DMS153 treated with DMSO at 0.1 percent for 48 hours (cell line): ENCODE results near the gene CBY1.

Experiments
- DNase-seq: peaks from one replicate; lab custom pipeline; 2025; ENCODE audit not compliant: unreplicated experiment; lab: John Stamatoyannopoulos, UW

CBY1 gene

DNA sequence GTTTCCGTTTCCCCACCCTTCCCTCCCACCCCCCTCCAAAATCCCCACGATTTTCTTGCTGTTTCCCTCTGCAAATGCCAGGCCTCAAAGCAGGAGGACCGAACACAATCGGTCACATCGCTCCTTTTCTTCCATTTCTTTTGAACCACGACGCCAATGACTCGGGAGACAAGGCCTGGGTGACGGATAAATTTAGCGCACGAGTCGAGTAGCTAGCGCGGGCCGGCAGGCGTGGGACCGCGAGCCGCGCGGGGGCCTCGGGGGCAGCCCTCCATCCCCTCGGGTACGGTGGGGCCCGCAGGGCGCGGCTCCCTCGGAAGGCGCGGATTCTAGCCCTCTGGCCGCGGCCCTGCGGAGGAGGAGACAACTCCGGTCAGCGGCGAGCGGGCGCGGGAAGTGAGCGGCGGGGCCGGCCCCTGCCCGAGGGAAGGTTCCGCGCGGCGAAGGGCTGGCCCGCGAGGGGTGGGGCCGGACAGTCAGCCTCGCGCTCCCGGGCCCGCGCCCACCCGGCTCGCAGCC is 43.9 kb downstream of the CBY1 start:
- DNase-seq, result no peak

DNA sequence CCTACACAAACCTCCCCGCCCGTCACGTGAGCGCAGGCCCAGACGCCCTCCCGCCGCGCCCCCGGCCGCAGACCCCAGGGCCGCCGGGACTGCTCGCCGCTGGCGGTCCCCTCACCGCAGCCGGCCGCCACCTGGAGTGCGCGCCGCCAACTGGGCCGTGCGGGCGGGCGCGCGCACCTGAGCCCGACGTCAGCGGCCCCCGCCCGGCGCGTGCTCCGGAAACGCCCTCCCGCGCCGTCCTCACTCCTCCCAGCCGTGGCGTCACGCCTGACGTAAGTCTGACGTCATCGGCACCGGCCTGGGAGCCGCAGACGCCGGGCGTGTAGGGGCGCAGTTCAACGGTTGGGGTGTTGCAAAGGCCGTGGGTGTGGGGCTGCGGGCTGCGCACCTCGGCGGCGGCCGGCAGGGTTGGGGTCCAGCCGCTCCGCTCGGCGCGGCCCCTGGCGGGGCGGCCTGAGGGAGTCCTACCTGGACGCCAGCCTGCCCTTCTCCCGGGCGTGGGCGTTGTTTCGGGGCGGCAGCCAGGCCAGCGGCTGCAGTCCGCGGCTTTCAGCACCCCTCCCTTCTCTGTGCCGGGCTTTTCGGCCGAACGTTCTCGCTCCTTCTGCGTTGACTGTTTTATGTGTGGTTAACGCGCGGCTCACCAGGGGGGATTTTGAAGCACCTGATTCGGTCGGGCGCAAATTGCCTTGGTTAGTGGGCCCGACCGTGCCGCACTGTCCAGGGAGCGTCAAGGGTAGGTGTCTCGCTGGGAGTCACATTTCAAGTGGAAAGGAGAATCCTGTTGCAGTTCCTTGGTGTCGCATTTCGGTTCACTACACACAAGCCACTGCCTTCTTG is 44.6 kb downstream of the CBY1 start, which contains the start of gene JOSD1:
TSS of gene JOSD1 (minus strand) at position 155 of the 840 bp plus-strand sequence. CDS start 956 bp downstream, outside the sequence.
- peak; percentile 63 for DNase-seq

DNA sequence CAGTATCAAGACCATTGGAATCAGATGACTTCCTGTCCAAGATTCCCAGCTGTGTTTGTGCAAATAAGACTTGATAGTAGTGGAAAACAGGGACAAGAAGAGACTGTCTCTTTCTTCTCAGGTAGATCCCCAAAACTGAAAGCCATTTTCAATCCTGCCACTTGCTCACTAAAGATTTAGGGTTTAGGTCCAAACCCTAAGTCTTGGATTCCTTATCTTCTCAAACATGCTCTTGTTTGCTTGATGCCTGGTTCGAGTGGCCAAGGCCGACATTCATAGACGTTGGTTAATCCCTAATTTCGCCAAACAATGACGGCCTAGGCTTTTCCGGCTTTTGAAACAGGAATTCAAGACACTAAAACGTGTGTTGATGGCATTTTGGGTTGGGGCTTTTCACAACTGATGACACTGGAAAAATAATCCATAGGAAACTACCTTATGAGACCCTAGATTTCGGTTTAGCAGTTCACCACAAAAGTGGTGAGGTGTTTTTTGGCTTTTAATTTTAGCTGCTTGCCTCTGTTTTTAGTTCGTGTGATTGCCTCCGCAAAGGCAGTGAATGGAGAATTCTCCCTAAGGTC is 48.3 kb downstream of the CBY1 start:
- no peak for DNase-seq

DNA sequence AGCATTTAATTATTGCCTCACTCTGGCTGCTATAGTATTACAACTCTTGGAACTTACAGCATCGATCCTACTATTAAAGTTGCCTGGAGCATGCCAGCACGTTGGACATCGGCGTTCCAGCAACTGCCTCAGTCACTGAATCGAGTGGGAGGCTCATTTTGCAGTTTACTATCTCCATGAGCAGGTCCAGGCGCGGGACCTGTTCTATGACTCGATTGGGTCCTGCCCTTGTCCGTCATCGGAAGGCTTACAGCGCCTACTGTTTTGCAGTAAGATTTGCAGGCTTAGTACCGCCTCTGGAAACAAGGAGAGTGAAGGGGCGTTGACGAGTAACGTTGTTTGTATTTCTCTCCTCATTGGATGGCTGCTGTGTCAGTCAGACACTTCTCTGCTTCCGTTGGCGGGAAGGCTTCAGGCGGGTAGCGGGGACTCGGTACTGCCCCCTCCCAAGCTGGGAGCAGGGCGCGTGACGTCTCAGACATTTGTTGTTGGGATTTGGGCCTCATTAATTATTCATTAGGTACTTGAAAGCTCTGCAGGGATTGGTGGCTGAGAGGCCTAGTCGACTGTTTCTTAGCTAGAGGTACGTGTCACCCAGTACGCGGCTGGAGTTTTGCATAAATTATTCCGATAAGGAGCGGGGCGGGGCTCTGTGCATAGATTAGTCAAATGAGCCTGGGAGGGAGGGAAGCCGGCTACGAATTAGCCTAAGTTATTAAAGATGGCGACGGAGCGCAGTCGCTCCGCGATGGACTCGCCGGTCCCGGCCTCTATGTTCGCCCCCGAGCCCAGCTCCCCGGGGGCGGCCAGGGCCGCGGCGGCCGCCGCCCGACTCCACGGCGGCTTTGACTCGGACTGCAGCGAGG is 49.0 kb downstream of the CBY1 start, which contains the start of gene GTPBP1:
TSS of gene GTPBP1 (plus strand) at position 710 of the 866 bp plus-strand sequence. CDS start at position 722, 12 bp downstream.
- DNase-seq, result peak; percentile 99

DNA sequence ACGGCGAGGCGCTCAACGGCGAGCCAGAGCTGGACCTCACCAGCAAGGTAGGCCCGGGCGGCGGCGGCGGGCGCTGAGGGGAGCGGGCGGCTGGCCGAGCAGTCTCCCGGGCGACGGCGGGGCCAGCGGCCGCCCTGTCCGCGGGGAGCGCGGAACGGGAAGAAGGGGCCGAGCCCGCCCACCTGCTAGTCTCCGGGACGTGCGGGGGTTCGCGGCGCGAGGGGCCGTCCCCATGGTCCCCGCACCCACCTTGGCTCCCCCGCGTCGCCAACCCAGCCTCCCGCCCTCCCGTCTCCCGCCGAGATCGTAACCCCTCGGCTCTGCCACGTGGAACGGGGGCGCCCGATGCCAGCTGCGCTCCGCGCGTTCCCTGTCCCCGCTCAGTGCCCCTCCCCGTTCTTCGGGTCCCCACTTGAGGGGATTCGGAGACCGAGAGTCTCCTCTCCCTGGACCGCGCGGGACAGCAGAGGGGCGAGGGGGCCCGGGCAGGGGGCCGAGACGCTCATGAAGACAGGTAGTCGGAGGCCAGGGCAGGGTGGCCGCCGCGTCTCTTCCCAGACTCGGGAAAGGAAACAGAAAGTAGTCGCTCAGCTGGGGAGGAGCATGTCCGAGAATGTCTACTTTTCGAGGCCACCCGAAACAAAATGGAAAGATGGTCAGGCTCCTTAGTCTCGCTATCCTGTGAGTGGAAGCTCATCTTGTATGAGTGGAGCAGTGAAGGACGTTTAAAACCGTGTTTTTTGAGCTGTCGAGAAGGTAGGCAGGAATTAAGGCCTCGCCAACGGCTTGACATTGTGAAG is 49.9 kb downstream of the CBY1 start:
- DNase-seq, result no peak

DNA sequence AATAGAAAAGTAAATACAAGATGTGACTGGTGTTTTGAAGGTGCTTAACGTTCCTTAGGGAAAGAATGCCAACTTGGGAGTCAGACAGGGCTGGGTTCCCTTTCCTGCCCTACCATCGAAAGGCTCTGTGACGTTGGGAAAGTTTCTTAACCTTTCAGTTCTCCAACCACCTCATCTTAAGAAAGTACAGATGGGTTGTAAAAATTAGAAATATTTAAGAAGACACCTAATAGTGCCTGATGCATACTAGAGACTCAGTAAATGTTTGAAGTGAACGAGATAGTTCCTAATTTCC is 50.4 kb downstream of the CBY1 start:
- no peak for DNase-seq

DNA sequence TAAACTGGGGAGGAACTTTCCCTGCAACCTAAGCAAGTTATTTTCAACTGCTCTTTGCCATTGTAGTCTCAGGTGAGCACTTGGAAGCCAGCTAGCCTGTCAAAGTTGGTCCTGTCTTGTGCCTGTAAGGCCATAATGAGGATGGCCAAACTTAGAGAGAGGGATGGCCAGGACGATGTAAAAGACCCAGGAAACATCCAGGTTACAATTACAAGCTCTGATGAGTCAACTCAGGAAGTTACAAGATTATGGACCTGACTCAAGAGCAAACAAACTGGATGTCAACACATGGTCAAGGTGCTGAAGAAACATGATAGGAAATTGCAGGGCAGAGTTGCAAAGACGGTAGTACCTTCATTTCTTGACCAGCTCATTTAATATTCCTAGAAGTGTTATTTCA is 50.9 kb downstream of the CBY1 start:
- no peak for DNase-seq

DNA sequence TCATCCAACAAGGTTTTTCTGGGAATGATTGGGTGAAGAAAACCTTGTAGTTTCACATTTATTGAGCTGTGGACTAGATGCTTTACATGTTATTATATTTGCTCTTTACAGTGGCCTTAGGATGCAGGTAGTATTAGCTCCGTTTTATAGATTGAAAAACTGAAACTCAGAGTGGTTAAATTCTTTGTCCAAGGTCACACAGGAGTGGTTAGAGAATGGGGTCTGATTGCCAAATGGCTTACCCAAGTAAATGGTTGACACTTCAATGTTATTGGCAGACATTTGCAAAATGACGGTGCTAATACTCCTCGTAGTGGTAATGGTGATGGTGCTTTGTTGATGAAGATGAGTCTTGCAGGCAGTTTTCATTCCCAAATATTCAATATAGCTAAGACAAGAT is 51.5 kb downstream of the CBY1 start:
- no peak for DNase-seq

DNA sequence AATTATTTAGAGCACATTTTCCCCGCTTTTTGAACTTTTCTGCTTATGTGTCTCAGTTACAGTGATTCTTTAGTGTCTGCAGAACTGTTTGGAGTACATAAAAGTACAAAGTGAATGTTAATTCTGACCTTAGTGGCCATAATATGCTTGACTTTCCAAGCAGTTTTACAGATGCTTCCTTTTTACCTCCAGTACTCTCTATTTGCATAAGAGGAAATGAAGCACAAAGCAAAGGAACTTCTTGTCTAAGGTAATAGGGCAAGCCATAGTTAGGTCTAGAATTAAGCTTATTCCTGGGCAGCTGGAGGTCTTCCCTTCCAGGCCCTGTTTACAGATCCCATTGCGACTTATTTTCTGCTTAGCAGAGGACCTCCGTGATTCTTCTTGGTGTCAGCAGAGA is 52.9 kb downstream of the CBY1 start:
- DNase-seq, result no peak

DNA sequence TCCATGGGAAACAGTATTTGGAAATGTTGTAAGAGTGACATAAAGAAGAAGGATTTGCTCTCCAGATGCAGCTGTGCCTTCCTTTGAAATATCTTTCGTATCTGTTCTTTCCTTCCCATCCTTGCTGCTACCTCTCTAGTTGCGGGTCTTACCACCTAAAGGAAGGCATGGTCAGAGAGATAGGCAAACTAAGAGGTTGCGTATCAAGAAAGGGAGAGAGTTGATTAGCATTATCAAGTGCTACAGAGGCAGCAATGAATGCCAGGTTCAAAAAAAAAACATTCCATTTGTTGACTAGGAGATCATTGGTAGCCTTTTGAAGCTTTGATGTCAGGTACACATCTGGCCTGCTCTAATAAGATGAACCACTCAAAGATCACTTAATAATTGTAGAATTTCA is 53.9 kb downstream of the CBY1 start:
- DNase-seq, result no peak

DNA sequence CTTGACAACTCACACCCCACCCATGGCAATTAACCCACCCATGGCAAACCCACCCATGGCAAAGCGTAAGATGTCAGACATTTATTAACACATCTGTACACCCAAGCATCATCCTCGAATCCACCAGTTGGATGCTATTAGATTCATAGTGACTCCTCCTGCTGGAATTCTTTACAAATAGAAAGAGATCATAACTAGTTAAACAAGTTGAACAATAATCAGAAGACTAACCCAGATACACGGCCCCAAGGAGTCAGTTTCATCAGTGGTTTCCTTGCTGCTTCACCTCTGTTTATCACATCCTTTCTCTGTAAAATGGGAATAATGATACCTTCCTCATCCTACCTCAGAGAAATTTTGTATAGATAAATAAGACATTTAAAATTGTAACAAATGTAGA is 54.4 kb downstream of the CBY1 start:
- no peak for DNase-seq

DNA sequence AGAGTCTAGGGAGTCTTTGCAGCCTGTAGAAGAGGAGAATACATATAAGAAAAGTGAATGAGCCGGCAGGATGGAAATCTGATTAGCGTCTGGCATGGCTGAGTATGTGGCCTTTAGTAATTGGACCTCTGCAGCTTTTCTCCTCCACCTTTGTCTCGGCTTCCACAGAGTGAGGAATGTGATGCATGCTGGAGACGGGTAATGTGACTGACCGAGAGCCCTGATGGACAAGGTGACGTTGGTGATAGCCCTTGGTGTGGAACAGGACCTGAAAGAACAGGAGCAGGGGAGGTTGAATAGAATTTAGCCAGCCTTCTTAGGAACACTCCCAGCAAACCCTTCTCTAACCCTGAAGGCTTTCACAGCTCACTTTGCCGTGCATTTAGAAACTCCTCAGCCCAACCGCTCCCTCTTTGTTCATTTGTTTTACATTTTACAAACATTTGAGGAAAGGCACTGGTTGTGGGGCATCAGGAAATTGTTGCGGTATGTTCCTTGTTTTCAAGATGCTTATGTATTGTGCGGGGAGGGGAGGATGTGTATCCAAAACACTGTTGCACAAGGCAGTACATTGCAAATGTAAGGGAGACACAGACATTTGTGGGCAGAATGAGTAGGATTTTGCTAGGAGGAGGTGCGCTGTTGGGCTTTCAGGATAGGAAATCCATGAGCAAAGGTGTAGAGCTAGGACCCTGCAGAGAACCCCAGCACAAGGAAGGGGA is 56.2 kb downstream of the CBY1 start:
- DNase-seq, result no peak

DNA sequence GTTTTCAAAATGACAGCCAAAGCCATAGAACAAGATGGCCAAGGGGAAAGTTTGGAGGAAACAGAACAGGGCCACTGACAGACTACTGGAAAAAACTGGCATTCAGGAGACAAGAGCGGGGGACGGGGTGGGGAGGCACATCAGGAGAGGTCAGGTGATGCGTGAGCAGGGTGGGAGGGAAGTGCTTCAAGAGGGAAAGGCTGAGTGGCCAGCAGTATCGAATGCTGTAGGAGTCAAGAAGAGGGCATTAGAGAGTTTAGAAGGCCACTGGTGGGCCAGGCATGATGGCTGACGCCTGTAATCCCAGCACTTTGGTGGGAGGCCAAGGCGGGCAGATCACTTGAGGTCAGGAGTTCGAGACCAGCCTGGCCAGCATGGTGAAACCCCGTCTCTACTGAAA is 57.5 kb downstream of the CBY1 start:
- no peak for DNase-seq

DNA sequence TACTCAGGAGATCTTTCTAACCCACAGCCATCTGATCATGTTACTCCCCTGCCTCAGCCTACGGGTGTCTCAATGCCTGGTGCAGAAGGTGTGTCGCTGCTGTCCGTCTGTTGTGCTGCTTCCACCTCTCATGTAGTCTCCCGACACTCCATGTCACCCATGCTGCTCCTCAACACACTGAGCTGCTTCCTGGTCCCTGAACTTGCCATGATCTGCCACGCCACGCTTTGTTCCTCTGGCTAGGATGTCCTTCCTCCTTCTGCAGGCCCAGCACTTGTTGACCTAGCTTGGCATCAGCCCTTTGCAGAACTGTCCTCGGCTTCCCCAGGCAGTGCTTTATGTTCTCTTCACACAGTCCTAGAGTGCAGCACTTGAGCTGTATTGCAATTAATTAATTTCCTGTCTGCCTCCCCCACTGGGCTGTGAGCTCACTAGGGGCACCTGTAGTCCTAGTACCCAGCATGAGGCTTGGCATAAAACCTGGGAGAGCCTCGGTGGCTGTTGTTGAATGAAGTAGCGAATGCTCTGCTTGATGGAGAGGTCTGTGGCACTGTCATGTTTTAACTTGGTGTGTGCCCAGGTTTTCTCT is 58.8 kb downstream of the CBY1 start:
- DNase-seq, result no peak

DNA sequence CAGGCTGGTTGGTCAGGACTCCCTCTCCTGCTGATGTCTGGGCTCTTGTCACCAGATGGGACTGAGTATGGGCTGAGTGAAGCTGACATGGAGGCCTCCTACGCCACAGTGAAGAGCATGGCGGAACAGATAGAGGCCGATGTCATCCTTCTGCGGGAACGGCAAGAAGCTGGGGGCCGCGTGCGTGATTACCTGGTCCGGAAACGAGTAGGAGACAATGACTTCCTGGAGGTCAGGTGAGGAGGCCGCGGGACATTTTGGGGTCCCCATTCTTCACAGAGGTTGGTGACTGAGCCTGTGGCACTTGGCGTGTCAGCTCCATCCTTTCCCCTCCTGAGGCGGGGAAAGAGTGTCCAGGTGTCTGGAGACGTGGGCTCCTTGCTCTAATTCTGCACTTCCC is 59.4 kb downstream of the CBY1 start:
- DNase-seq, result no peak

DNA sequence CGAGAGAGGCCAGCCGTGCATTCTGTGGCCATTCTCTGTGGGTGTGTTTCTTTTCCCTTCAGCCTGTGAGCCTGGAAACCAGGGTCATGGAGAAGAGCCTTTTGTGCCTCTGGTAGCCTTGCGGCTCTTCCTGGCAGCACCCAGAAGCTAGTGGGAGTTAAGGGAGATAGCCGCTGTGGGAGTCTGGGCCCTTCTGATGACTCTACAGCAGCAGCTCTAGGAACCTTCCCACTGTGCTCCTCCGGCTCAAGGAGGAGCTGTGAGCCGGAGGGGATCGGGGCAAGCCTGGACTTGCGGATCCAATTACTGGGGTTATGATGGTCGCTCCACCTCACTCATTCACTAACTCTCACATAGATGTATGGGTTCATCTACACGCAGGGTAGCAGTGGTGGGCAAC is 59.8 kb downstream of the CBY1 start:
- no peak for DNase-seq

DNA sequence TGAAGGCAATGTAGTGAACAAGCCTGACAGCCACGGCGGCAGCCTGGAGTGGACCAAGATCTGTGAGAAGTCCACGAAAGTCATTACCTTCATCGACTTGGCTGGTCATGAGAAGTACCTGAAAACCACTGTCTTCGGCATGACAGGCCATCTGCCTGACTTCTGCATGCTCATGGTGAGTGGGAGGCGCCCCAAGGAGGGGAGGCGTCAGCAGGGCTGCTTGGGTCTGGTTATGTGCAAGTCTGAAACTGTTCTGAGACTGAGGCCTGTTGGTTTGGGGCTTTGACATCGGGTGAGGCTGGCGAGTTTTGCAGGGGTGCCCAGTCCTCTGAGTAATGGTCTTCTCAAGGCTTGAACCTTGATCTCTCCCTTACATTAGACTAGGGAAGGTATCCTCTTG is 60.4 kb downstream of the CBY1 start:
- DNase-seq, result no peak

DNA sequence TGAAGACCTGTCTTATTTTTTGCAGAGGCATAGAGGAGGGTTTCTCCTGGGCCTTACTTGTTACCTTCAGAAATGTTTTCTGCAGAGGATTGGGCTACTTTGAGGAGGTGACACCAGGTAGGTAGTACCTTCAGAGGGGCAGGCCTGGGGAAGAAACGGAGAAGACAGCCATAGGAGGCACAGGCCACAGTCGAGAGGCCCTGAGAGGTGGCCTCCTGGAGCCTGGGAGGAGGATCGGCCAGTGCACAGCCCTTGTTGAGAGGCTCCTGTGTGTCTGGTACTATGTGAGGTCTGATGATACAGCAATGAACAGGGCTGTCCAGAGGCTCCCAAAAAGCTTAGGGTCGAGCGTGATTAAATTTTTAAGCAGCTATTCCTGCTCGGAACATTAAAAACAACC is 60.8 kb downstream of the CBY1 start:
- no peak for DNase-seq

DNA sequence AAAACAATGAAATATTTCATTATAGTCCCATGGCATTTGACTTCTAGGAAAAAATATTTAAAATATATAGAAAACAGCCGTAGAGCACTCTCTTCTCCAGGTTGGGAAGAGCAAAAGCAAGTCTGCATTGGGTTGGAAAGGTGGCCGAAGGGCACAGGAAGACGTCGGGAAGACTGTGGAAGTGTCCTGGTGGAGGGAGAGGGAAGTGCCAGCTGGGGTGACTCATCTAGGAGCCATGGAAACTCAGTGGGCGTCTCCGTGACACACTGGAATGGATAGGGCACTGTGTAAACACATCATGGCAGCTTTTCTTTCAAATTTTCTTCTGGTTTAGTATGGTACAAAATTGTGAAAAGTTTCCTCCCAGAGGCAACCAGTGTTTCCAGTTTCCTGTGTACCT is 62.0 kb downstream of the CBY1 start:
- no peak for DNase-seq

DNA sequence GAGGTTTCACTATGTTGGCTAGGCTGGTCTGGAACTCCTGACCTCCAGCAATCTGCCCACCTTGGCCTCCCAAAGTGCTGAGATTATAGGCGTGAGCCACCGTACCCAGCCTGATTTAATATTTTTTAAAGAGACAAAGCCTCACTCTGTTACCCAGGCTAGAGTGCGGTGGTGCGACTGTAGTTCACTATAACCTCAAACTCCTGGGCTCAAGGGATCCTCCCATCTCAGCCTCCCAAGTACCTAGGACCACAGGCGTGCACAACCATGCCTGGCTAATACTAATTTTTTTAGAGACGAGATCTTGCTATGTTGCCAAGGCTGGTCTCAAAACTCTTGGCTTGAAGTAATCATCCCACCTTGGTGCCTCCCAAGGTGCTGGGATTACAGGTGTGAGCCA is 62.8 kb downstream of the CBY1 start:
- DNase-seq, result no peak
